Esophagus muscularis mucosa (tissue), 3 donors: ENCODE results near the gene RCAN1.

Experiments
- CTCF ChIP-seq, 3 experiments: fragments of 200-600 bp in 2 of 3; fragments of 450-650 bp in 1 of 3; sonication (generic) in 2 of 3; IDR thresholded peaks; one replicate each; pipeline ENCODE4 v1.5.1; 2017 to 2019; ENCODE audit warnings: antibody characterized with exemption in 3 of 3, mild to moderate bottlenecking in 2 of 3, moderate library complexity in 1 of 3
- POLR2AphosphoS5 ChIP-seq, 2 donors: sonication (generic); formaldehyde crosslinking; IDR thresholded peaks; one replicate each; pipeline ENCODE4 v1.6.1; 2017; ENCODE audit warnings: antibody characterized with exemption in 2 of 2

DNA sequence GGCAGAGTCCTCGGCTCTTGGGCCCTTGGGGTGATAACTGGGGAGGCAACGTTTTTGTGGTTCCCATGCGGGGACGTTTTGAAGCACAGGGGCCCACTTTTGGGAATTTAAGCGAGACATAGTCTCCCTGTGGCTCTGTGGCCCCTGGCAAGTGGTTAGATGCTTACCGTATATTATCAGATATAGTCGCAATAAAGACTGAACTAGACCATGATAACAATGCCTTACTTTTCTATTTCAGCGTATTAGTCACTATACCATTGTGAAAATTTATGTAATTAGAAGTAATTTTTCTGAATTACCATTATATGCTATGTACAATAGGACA, 538 bp upstream of the RCAN1 start:
- TF ChIP-seq CTCF (IDR thresholded peaks at IDR 0.05) (no peak), POLR2AphosphoS5 (IDR thresholded peaks at IDR 0.05) (no peak)
